Subcutaneous adipose tissue (tissue), 4 donors: Measurements from ENCODE around the gene GHRH. TPM values are rescaled to one million over a fixed set of nuclear protein-coding genes. Genes with fewer than 3 reads are reported as not detected.

Experiments
- total RNA-seq, 4 donors: library from RNA; depleted of rRNA; stranded (reverse); fragments of >200 nt; gene quantifications; one replicate each; pipeline ENCODE4 v1.1.0, GENCODE V29; 2016
- TF ChIP-seq, protein P1 (sequence below): fragments of 450-650 bp; IDR thresholded peaks from one replicate; pipeline ENCODE4 v1.5.1; 2016; ENCODE audit warnings: low read depth, mild to moderate bottlenecking, control low read depth, antibody characterized with exemption, moderate library complexity

The GHRH gene
- total RNA-seq, 4 donors from 2014 or later = not detected

- TF ChIP-seq, protein P1, sequence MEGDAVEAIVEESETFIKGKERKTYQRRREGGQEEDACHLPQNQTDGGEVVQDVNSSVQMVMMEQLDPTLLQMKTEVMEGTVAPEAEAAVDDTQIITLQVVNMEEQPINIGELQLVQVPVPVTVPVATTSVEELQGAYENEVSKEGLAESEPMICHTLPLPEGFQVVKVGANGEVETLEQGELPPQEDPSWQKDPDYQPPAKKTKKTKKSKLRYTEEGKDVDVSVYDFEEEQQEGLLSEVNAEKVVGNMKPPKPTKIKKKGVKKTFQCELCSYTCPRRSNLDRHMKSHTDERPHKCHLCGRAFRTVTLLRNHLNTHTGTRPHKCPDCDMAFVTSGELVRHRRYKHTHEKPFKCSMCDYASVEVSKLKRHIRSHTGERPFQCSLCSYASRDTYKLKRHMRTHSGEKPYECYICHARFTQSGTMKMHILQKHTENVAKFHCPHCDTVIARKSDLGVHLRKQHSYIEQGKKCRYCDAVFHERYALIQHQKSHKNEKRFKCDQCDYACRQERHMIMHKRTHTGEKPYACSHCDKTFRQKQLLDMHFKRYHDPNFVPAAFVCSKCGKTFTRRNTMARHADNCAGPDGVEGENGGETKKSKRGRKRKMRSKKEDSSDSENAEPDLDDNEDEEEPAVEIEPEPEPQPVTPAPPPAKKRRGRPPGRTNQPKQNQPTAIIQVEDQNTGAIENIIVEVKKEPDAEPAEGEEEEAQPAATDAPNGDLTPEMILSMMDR = no peak
These were observed 42.6 kb downstream of the GHRH start for GRCh38 chr20:37218976-37219375.

GRCh38 chr20:37218441-37218840, 43.2 kb downstream of the GHRH start:
- TF ChIP-seq, protein P1 = no peak

- TF ChIP-seq, protein P1 = no peak
These were observed 51.8 kb downstream of the GHRH start for GRCh38 chr20:37209661-37210314.

DNA sequence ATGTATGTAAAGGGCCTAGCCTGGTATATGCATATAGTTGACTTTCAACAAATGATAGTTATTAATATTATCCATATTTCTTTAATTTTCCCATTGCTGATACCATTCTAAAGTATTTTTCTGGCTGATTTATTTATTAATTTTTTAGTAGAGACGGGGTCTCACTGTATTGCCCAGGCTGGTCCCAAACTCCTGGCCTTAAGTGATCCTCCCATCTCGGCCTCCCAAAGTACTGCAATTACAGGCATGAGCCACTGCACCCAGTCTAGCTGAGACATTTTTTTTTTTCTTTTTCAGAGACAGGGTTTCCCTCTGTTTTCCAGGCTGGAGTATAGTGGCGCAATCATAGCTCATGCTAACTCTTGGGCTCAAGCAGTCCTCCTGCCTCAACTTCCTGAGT, 52.4 kb downstream of the GHRH start:
- TF ChIP-seq, protein P1 = no peak

- TF ChIP-seq, protein P1 = no peak
These were observed 54.4 kb downstream of the GHRH start for GRCh38 chr20:37207171-37207570.

DNA sequence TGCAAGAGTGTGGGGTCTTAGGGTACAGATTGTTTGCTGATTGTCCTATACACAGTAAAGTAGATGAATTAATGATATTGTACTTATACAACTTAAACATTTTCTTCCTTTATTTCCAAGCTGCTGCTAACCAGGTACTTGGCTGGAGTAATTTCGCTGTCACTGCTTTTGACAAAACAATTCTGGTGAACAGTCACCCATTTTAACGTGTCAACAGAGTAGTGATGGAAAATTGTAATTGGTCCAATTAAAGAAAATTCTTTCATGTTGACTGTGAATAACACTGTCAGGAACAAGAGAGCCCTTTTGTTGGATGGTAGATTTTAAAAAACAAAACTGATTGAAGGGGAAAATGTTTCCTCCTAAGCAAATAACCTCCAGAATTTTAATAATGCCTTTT, 55.8 kb downstream of the GHRH start:
- TF ChIP-seq, protein P1 = no peak

GRCh38 chr20:37205130-37205529, 56.5 kb downstream of the GHRH start:
- TF ChIP-seq, protein P1 = no peak
